ENCODE measurements around the gene TMPRSS13.

TMPRSS13 gene

GRCh38 chr11:117882311-117882905, 46.8 kb downstream of the TMPRSS13 start:
- Mint-ChIP-seq H3K27me3 (peaks cover 6% of the 10 kb centered on the region), H3K27ac (no peak overlapping the region), H3K9me3 (ENCODE audit: low read depth) (no peaks in the 10 kb centered on the region), H3K4me1 (ENCODE audit: low read depth) (no peaks in the 10 kb centered on the region), H3K36me3 (no peaks in the 10 kb centered on the region), H3K4me3 (no peak overlapping the region)

GRCh38 chr11:117881217-117881616, 48.0 kb downstream of the TMPRSS13 start:
- no peaks in the 10 kb centered on the region for H3K9me3 Mint-ChIP-seq (ENCODE audit: low read depth)
- H3K36me3 Mint-ChIP-seq: no peaks in the 10 kb centered on the region
- no peak overlapping the region for H3K4me3 Mint-ChIP-seq
- H3K27me3 Mint-ChIP-seq: peaks cover 15% of the 10 kb centered on the region
- H3K4me1 Mint-ChIP-seq (ENCODE audit: low read depth): peaks cover 1% of the 10 kb centered on the region
- no peak overlapping the region for H3K27ac Mint-ChIP-seq

GRCh38 chr11:117879516-117880480, 49.4 kb downstream of the TMPRSS13 start:
- no peak overlapping the region for H3K27ac Mint-ChIP-seq
- no peaks in the 10 kb centered on the region for H3K9me3 Mint-ChIP-seq (ENCODE audit: low read depth)
- peaks cover 13% of the 10 kb centered on the region for H3K4me1 Mint-ChIP-seq (ENCODE audit: low read depth)
- H3K27me3 Mint-ChIP-seq: peaks cover 23% of the 10 kb centered on the region
- H3K36me3 Mint-ChIP-seq: no peaks in the 10 kb centered on the region
- H3K4me3 Mint-ChIP-seq: no peak overlapping the region

- H3K27me3 Mint-ChIP-seq: peaks cover 25% of the 10 kb centered on the region
- H3K36me3 Mint-ChIP-seq: no peaks in the 10 kb centered on the region
- peaks cover 19% of the 10 kb centered on the region for H3K4me1 Mint-ChIP-seq (ENCODE audit: low read depth)
These were observed 50.2 kb downstream of the TMPRSS13 start for GRCh38 chr11:117878939-117879475.

GRCh38 chr11:117878314-117878938, 50.8 kb downstream of the TMPRSS13 start:
- no peaks in the 10 kb centered on the region for H3K36me3 Mint-ChIP-seq
- peak overlapping the region; percentile 27 for H3K4me3 Mint-ChIP-seq
- peaks cover 28% of the 10 kb centered on the region for H3K27me3 Mint-ChIP-seq
- peaks cover 20% of the 10 kb centered on the region for H3K4me1 Mint-ChIP-seq (ENCODE audit: low read depth)
- no peak overlapping the region for H3K27ac Mint-ChIP-seq
- H3K9me3 Mint-ChIP-seq (ENCODE audit: low read depth): no peaks in the 10 kb centered on the region

More at GRCh38 chr11:117878939-117879475, 50.2 kb downstream of the TMPRSS13 start:
- H3K9me3 Mint-ChIP-seq (ENCODE audit: low read depth): no peaks in the 10 kb centered on the region
- no peak overlapping the region for H3K27ac Mint-ChIP-seq
- no peak overlapping the region for H3K4me3 Mint-ChIP-seq

GRCh38 chr11:117877120-117877784, 52.0 kb downstream of the TMPRSS13 start:
- no peak overlapping the region for H3K27ac Mint-ChIP-seq

GRCh38 chr11:117876341-117877119, 52.7 kb downstream of the TMPRSS13 start, which contains the start of gene FXYD6:
Gene FXYD6, minus strand, starts transcription at chr11:117876658. Its CDS starts 33,882 bp downstream, at chr11:117842776.
- Mint-ChIP-seq H3K27me3 (peaks cover 32% of the 10 kb centered on the region), H3K36me3 (no peaks in the 10 kb centered on the region), H3K4me1 (ENCODE audit: low read depth) (peaks cover 29% of the 10 kb centered on the region), H3K27ac (peak within 1 kb of the TSS; percentile 54), H3K4me3 (peak within 1 kb of the TSS; percentile 91), H3K9me3 (ENCODE audit: low read depth) (no peaks in the 10 kb centered on the region)

More at GRCh38 chr11:117877120-117877784, 52.0 kb downstream of the TMPRSS13 start:
- Mint-ChIP-seq H3K27me3 (peaks cover 29% of the 10 kb centered on the region), H3K9me3 (ENCODE audit: low read depth) (no peaks in the 10 kb centered on the region), H3K4me3 (peak overlapping the region; percentile 79), H3K4me1 (ENCODE audit: low read depth) (peaks cover 27% of the 10 kb centered on the region), H3K36me3 (no peaks in the 10 kb centered on the region)

GRCh38 chr11:117876059-117876340, 53.2 kb downstream of the TMPRSS13 start:
- Mint-ChIP-seq H3K27ac (peak overlapping the region; percentile 54), H3K4me1 (ENCODE audit: low read depth) (peaks cover 29% of the 10 kb centered on the region), H3K9me3 (ENCODE audit: low read depth) (no peaks in the 10 kb centered on the region), H3K4me3 (peak overlapping the region; percentile 91), H3K36me3 (no peaks in the 10 kb centered on the region), H3K27me3 (peaks cover 32% of the 10 kb centered on the region)

GRCh38 chr11:117875382-117876058, 53.7 kb downstream of the TMPRSS13 start:
- H3K27ac Mint-ChIP-seq: no peak overlapping the region

GRCh38 chr11:117874910-117875381, 54.3 kb downstream of the TMPRSS13 start:
- peaks cover 29% of the 10 kb centered on the region for H3K4me1 Mint-ChIP-seq (ENCODE audit: low read depth)
- peaks cover 32% of the 10 kb centered on the region for H3K27me3 Mint-ChIP-seq

More at GRCh38 chr11:117875382-117876058, 53.7 kb downstream of the TMPRSS13 start:
- Mint-ChIP-seq H3K36me3 (no peaks in the 10 kb centered on the region), H3K9me3 (ENCODE audit: low read depth) (no peaks in the 10 kb centered on the region), H3K27me3 (peaks cover 32% of the 10 kb centered on the region), H3K4me1 (ENCODE audit: low read depth) (peaks cover 29% of the 10 kb centered on the region), H3K4me3 (peak overlapping the region; percentile 91)

GRCh38 chr11:117874253-117874909, 54.8 kb downstream of the TMPRSS13 start:
- no peaks in the 10 kb centered on the region for H3K9me3 Mint-ChIP-seq (ENCODE audit: low read depth)
- no peaks in the 10 kb centered on the region for H3K36me3 Mint-ChIP-seq
- peaks cover 29% of the 10 kb centered on the region for H3K4me1 Mint-ChIP-seq (ENCODE audit: low read depth)
- peak overlapping the region; percentile 14 for H3K4me3 Mint-ChIP-seq
- H3K27ac Mint-ChIP-seq: no peak overlapping the region
- peaks cover 32% of the 10 kb centered on the region for H3K27me3 Mint-ChIP-seq

More at GRCh38 chr11:117874910-117875381, 54.3 kb downstream of the TMPRSS13 start:
- no peaks in the 10 kb centered on the region for H3K9me3 Mint-ChIP-seq (ENCODE audit: low read depth)
- H3K4me3 Mint-ChIP-seq: peak overlapping the region; percentile 91
- H3K36me3 Mint-ChIP-seq: no peaks in the 10 kb centered on the region
- no peak overlapping the region for H3K27ac Mint-ChIP-seq

GRCh38 chr11:117873828-117874125, 55.4 kb downstream of the TMPRSS13 start:
- Mint-ChIP-seq H3K36me3 (no peaks in the 10 kb centered on the region), H3K27ac (no peak overlapping the region), H3K4me3 (no peak overlapping the region), H3K27me3 (peaks cover 31% of the 10 kb centered on the region), H3K9me3 (ENCODE audit: low read depth) (no peaks in the 10 kb centered on the region), H3K4me1 (ENCODE audit: low read depth) (peaks cover 29% of the 10 kb centered on the region)
